ENCODE measurements around the gene DPYD.

- no peak for TF ChIP-seq CTCF (conservative IDR thresholded peaks at IDR 0.05; ENCODE audit: low read length)
- TF ChIP-seq EZH2phosphoT487 (IDR thresholded peaks at IDR 0.05; ENCODE audit: borderline replicate concordance), result no peak
Measured at GRCh38 chr1:97461782-97462181, 459.1 kb downstream of the DPYD start.

Data from Loucy (cell line).